HG03196 (cell line): Measurements from ENCODE around the gene GSE1.

ENCODE experiments used
- ATAC-seq: cut with Tn5 transposase; IDR thresholded peaks from one replicate; pipeline ENCODE4 v1.9.1; 2021; ENCODE audit not compliant: unreplicated experiment

The GSE1 gene

DNA sequence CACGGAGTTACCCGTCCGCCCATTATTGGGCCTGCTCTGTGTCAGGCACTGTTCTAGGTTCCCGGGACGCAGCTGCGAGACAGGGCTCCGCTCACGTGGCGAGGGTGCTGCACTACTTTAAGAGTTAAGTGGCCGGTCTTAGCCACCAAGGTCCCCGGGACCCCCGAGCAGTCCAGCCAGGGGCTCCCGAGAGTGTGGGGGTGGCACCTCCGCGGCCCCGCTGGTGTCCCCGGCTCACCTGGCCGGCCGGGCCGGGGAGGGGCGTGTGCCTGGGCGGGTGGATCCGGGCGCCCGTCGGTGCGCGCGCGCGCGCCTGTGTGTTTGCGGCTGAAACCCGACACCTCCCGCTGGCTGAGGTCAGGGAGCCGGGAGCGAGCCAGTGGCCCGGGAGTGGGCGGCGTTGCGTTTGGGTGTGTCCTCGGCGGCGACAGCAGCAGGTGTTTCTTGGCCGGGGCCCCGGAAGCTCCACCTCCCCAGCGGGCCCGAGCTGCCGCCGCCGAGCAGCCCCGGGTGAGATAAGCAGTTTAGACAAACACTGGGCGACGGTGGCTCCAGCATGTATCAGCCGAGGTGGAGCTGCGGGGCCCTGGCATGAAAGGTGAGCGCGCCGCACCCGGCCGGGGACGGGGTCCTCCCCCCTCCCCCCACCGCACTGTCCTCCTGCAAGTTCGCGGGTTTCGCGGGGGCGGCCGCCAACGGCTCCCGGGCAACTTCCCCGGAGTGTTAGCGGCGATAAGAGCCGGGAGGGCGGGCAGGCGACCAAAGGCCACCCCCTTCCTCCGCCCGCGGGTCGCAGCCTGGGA, at the start of gene GSE1:
TSS of gene GSE1 (plus strand) at position 522 of the 803 bp plus-strand sequence. CDS start at position 592, 70 bp downstream.
- ATAC-seq, result peak; percentile 36

DNA sequence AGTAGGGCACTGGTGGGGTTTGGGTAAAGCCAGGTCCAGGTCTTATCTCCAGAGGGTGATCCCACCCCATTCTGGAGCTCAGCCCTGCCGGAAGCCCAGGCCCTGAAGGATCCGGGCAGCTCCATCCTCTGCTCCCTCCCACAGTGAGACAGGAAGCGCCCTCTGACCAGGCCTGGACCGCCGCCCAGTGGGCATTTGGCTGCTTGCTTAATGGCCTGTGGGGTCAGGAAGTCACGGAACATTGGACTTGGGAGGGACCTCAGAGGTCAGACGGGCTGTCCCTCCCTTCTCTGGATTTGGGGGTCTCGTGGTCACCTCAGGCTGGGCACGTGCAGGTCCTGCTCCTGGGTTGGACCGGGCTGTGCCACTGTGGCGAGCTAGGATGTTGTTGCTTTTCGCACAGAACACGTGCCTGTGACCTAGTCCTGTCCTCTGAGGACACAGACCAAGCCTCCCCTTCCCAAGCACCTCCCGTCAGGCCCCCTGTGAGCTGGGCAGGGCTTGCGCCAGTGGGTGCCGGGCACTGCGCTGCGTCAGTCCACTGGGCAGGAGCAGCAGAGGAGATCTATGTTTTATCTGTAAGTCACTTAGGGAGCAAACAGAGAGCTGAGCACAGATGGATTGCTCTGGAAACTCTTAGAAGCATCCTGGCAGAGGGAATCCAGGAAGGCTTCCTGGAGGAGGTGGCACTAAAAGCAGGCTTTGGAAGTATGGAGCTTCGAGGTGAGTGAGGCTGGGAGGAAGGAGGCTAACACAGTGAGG, 49.4 kb upstream of the GSE1 start:
- no peak for ATAC-seq

DNA sequence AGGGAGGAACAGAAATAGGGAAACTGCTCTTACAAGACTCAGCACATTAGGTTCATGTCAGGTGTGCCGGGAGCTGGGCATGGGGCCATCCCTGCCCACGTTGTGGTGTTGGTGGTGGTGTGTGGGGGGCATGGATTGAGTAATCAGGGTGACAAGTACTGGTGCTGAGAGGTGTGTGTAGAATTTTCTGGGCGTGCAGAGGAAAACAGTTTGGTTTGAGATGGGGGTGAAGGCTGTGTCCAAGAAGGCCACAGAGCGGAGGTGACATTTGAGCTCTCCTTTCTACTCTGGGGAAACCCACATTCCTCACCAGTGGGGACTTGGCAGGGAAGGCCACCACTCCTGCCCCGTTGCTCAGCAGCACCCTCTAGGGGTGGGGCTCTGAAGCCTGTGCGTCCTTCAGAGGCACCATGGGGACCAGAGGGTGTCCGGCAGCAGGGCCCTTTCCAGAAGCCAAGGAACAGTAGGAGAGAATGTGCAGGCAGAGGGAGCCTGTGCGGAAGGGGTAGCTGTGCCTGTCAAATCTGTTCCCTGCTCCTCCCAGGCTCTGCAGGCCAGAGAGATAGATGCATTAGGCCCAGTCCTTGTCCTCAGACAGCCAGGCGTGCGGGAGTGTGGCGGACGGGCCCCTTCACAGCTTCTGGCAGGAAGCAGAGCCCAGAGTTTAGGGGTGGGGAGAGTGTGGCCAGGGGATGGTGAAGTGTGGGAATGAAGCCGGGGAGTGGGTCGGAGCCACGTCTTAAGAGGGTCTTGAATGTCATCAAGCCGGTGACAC, 48.7 kb upstream of the GSE1 start:
- ATAC-seq, result no peak

DNA sequence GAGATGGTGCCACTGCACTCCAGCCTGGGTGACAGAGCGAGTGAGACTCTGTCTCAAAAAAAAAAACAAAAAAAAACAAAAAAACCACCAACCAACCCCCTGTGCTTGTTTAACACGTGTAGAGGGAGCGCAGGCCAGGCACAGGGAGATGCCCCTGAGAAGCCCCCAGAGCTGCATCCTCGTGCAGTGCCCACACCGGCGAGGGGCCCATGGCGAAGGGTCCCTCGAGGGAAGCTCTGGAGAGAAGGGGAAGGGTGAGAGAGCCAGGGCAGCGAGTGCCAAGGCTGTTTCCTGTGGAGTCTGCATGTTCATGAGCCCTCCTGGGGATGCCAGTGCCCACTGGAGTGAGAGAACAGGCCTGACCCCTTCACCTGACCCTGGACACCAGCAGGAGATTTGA, 47.8 kb upstream of the GSE1 start:
- no peak for ATAC-seq

DNA sequence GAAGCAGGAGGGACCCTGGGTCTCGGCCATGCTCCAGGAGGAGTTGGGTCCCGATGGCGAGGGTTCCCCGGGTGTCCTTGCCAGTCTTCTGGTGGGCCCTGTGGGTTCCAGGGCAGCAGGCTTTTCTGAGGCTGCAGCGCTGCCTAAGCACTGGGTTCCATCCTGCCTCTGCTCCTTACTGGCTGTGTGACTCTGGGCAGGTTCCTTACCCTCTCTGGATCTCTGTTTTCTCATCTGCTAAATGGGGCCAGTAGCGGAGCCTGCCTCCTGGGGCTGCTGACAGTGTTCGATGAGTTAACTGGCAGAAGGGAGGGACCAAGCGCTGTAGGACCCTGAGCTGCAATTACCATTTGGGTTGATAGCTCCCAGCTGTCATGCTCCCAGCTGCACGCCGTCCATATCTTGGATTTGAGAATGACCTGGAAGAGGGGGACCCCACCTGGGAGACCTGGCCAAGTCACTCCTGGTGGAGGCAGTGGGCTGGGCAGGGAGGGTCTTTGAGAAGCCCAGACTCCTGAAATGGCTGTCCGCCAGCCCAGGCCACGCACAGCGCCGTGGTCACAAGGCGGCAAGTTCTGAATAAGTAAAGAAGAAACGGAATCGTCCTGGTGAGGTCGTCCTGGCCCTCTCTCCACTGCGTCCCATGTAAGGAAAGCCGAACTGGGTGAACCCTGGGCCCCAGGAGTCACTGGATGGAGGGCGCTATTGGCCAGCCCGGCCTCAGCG, 47.2 kb upstream of the GSE1 start:
- ATAC-seq, result no peak

DNA sequence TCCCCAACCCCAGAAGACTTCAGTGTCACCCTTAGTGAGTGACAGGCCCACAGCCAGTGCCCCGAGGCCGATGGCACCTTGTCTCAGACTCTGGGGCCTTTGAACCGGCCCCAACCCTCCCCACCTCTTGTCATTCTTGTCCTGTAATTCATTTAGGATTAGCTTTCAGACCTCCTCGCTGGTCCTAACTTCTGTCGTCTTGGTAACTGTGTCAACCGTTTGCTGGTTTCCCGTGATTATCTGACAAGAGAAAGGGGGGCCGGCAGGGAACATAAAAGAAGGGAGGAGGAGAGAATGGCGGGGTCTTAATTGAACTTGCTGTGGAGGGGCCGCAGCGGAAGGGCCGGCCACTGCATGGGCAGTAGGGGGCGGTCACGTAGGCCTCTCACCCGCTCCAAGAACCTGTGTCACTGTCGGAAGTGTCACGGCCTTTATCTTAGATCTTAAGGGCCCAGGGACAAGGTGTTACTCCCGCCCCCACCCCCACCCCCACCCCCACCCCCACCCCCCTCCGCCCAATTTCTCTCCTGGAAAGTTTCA, 46.5 kb upstream of the GSE1 start:
- ATAC-seq, result no peak

DNA sequence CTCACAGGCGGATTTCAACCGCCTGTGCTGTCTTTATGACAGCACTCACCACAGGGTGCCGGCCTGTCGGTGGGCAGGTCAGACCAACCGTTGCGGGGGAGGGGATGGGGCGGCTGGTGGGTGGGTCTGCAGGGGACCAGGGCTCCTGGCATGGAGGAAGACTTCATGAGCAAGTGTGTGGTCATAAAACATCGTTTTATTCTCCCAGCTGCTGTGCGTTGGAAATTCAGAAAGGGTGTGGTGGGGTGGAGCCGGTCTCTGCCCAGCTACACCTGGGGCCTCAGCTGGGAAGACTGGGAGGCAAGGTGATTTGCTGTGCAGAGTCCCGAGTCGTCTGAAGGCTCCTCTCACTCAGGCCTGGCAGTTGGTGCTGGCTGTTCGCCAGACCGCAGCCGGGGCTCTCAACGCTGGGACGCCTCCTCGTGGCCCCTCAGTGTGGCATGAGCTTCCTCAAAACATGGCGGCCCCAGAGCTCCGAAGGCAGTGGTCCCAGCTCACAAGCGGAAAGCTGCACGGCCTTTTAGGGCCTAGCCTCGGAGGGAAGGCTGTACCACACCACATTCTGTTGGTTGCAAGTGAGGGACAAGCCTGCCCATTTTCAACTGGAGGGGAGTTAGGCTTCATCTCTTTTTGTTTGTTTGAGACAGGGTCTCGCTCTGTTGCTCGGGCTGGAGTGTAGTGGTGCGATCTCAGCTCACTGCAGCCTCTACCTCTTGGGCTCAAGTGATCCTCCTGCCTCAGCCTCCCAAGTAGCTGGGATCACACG, 45.8 kb upstream of the GSE1 start:
- no peak for ATAC-seq

DNA sequence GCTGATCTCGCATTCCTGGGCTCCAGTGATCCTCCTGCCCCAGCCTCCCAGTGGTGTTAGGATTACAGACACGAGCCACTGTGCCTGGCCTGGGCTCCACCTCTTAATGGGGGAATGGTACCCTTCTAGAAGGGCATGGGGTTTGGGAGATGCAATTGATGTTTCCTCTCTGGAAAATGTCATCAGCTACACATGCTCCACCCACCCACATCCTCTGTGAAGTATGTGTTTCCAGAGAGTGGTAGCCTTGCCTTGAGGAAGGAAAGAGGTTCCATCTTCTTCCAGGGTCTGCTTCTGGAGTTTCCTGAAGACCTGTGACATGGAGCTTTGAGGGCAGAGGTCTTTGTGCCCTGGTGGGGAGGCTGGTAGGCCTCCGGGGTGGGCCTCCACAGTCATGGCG, 45.2 kb upstream of the GSE1 start:
- ATAC-seq, result no peak

DNA sequence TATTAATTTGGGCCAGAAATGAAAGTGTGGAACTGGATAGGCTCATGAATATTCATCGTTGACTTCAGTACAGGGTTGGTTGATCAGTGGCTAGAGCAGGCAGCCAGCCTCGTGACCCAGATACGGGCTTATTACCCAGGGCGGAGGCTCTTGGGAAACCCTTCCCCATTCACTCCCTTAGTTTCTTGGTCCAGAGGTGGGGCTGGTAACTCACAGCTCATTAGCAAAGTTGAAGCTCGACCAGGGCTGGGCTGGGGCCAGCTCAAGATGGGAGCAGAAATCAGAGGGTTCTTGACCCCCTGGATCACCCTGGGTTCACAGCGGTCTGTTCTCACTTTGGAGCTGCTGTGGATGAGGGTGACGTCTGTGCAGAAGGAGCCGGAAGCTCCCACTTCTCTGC, 44.6 kb upstream of the GSE1 start:
- no peak for ATAC-seq

DNA sequence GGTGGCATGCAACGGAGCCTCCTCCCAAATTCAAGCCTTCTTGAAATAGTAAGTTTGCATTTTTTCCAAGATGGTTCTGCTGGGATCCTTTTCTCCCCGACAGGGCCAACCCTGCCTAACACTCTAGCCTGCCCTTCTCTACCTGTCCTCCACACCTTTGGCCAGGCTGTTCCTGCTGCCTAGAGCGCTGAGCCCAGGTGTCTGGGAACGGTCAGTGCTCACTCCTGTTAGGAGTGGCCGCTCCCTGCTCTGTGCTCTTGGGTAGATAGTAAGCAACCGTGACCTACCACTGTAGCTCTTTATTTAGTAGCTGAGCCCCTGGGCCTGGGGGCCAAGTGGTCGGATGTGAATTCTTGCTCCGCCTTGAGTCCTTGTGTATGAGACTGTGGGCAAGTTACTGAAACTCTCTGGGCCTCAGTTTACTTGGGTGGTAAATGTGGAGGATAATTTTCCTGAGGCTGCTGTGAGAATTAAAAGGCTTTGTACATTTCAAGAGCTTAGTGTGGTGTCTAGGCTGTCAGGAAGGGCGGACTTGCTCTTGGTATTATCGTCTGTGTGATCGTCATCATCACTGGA, 44.0 kb upstream of the GSE1 start:
- ATAC-seq, result no peak

DNA sequence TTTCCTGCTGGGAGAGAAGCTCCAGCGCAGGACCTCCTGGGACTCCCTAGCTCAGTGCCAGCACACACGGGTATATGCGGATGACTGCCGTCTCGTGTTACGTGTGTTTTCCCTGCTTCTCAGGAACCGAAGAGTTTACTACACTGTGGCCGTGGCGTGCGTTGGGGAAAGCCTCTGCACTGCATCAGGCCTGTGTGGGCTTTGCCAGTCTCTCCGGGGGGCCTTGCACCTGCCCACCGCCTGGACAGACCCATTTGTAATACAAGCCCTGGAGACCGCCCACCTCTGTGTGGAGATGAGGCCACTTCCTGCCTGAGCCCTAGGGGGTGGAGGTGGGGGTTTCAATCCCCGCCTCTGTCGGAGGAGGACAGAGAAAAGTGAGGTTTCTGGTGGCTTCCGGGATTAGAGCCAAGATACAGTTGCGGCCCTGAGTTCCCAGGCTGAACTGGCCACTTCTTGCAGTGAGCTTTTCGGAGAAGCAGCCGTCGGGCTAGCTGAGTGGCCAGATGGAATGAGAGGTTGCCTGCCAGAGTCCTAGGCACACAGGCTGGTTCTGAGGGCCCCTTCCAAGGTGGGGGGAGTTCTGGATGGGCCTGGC, 43.4 kb upstream of the GSE1 start:
- peak; percentile 57 for ATAC-seq

DNA sequence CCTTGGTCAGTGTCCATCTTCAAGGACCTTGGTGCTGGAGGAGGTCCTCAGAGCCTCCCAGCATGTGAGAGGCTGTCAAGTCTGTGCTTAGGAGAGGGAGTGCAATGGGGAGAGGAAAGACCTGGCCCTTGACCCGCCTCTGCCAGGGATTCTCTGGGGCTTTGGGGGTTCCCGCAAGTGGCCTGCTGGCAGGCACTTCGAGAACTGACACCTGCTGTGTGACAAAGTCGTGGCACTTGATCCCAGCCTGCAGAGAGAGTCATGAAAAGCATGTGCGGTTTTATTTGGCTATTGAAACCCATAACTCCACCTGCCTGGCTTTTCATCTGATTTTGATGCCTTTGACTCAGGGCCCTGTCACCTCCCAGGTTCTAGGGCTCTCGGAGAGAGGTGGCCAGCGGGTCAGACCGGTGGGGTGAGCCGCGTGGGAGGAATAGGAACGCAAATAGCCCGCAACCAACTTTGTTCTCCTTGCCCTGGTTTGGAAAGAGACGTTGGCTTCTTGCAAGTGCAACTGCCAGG, 42.8 kb upstream of the GSE1 start:
- ATAC-seq, result peak; percentile 23

DNA sequence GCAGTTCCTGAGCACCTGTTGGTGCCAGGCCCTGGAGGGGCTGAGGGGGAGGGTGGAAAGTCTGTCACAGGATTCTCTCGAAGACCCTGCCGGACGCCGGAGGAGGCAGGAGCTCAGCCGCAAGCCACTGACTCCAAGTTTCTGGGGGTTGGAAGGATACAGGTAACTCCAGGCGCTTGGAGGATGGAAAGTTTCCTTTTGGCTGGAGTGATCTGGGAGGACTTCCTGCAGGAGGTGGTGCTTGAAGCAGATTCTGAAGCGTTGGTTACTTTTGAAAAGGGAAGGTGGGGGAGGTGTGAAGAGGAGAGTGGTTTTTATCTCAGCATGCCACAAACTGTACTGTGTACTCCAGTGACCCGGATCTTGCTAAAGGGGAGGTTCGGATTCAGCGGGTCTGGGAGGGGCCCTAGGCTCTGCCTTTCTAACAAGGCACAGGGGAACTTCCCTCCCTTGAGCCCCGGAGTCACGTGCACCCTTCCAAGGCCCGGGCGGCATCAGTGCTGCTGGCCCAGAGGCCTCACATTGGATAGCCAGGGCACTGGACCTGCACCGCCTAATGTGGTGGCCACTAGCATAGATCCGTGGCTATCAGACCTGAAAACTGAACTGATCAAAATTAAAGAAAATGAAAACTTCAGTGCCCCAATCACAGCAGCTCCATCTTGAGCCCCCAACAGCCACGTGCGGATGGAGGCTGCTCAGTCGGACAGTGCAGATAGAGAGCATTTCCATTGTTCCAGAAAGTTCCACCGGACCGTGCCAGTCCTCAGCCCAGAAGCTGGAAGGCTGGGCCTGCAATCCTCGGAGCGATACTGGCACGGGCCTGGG, 42.2 kb upstream of the GSE1 start:
- peak; percentile 37 for ATAC-seq

DNA sequence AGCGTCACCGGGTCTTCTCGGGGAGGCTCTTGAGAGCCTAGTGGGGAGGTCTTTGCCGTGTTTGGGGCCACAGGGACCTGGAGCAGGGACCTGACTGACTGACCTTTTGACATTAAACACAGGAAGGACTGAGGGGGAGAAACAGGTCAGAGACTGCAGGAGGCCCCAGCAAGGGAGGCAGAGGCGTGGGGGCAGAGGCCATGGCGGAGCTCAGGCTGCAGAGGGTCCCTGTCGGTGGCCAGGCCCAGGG, 41.6 kb upstream of the GSE1 start:
- no peak for ATAC-seq

DNA sequence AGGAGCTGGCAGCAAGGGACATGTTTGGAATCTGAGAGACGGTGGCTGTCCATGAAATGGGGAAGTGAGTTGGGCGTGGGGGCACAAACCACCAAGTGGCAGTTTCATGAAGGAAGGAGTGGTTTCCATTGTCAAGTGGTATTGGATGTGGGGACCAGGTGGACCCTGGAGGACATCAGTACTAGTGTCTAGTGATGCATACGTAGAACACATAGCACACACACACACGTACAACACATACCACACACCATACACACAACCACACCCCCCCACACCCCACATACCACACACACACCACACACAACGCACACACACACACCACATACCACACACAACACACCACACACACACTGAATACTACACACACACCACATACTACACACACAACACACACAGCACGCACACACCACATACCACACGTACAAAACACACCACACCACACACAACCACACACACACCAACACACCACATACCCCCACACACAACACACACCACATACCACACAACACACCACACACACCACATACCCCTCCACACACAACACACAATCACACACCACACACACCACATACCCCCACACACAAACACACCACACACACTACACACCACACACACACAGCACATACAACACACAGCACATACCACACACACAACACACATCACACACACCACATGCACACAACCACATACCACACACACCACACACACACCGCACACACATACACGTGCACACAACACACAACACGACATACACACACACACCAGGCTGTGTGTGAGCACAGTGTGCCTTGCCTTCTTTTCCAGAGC, 41.1 kb upstream of the GSE1 start:
- no peak for ATAC-seq

DNA sequence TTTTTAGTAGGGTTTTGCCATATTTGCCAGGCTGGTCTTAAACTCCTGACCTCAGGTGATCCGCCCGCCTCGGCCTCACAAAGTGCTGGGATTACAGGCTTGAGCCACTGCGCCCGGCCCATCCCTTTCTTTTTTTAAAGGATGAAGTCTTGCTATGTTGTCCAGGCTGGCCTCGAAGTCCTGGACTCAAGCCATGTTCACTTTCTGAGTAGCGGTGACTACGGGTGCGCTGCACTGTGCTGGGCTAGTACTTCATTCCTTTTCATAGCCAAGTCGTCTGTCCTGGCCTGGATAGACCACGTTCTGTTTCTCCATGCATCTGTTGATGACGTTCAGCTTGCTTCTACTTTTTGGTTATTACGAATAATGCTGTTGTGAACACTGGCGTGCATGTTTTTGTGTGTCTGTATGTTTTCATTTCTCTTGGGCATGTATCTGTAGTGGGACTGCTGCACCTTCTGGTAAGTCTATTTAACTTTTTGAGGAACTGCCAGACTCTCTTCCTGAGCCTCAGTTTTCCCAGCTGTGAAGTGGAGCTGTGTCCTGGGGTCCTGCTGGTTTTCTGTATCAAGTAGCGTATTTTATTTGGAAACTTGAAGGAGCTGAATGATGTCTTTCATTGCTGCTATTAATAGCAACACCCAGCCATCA, 40.0 kb upstream of the GSE1 start:
- no peak for ATAC-seq
